CD4-positive, CD25-positive, alpha-beta regulatory T cell (primary cell): ENCODE measurements around the gene MLLT3. TPM values are rescaled to one million over a fixed set of nuclear protein-coding genes. Genes with fewer than 3 reads are reported as not detected.

ENCODE experiments used
- ATAC-seq, 2 donors: fragments of 150-1000 bp; cut with Tn5 transposase; one replicate each; pipeline ENCODE4 v1.10.0; 2021; ENCODE audit warnings: low read depth in 2 of 2, moderate number of reproducible peaks in 2 of 2, moderate library complexity in 1 of 2
- DNase-seq, 3 donors: peaks; one replicate each; pipeline versions ENCODE4 v3.0.0 to v3.0.0-alpha.2; 2012 to 2022; ENCODE audit warnings: mixed read lengths in 1 of 3
- H3K27ac ChIP-seq: one replicate; pipeline ENCODE4 v1.7.0; 2013; ENCODE audit warnings: mild to moderate bottlenecking, low read length; ENCODE audit not compliant: insufficient read depth, poor library complexity, severe bottlenecking
- H3K27me3 ChIP-seq: one replicate; pipeline ENCODE4 v1.7.0; 2013; ENCODE audit warnings: low read length; ENCODE audit not compliant: control insufficient read depth, insufficient read depth
- H3K36me3 ChIP-seq: one replicate; pipeline ENCODE4 v1.7.0; 2013; ENCODE audit warnings: mild to moderate bottlenecking, low read length, moderate library complexity; ENCODE audit not compliant: control insufficient read depth, insufficient read depth
- H3K4me1 ChIP-seq: 2 replicates; pipeline ENCODE4 v1.7.0; 2013; ENCODE audit warnings: mild to moderate bottlenecking, low read length; ENCODE audit not compliant: insufficient read depth, control insufficient read depth, poor library complexity, severe bottlenecking
- H3K4me3 ChIP-seq: one replicate; pipeline ENCODE4 v1.7.0; 2013; ENCODE audit warnings: low read depth, mild to moderate bottlenecking, low read length, moderate library complexity
- H3K9me3 ChIP-seq, 2 experiments: 1 replicate in 1 of 2; 2 replicates in 1 of 2; pipeline ENCODE4 v1.7.0; 2013; ENCODE audit warnings: low read length in 2 of 2, mild to moderate bottlenecking in 1 of 2, moderate library complexity in 1 of 2; ENCODE audit not compliant: control insufficient read depth in 2 of 2
- H3K27ac Mint-ChIP-seq, 3 donors: one replicate each; pipeline ENCODE4 v1.8.0; 2020 to 2022; ENCODE audit warnings: mild to moderate bottlenecking in 3 of 3, mixed read lengths in 3 of 3, moderate library complexity in 2 of 3
- H3K27me3 Mint-ChIP-seq: one replicate; pipeline ENCODE4 v1.8.0; 2022; ENCODE audit warnings: mild to moderate bottlenecking, mixed read lengths
- H3K36me3 Mint-ChIP-seq: one replicate; pipeline ENCODE4 v1.8.0; 2020; ENCODE audit warnings: mixed read lengths
- H3K4me1 Mint-ChIP-seq, 4 donors: one replicate each; pipeline ENCODE4 v1.8.0; 2020 to 2022; ENCODE audit warnings: mixed read lengths in 4 of 4, mild to moderate bottlenecking in 1 of 4
- H3K4me3 Mint-ChIP-seq, 4 donors: one replicate each; pipeline ENCODE4 v1.8.0; 2020 to 2022; ENCODE audit warnings: mild to moderate bottlenecking in 4 of 4, mixed read lengths in 4 of 4, moderate library complexity in 3 of 4
- H3K9me3 Mint-ChIP-seq, 7 donors: one replicate each; pipeline ENCODE4 v1.8.0; 2020 to 2022; ENCODE audit warnings: mixed read lengths in 7 of 7, mild to moderate bottlenecking in 3 of 7, moderate library complexity in 2 of 7
- polyA plus RNA-seq, 4 donors: library from polyadenylated mRNA; unstranded; fragments of 300-500 nt; fragmentation: Illumina TruSeq; gene quantifications; one replicate each; pipeline ENCODE4 v1.2.3, GENCODE V29; 2021
- total RNA-seq: library from RNA; stranded (reverse); gene quantifications from one replicate; pipeline ENCODE4 v1.2.3, GENCODE V29; 2022

The MLLT3 gene
- total and polyA plus RNA-seq, 5 donors from 2014 or later = 37.6 to 63.2 (median 51.1) TPM

DNA sequence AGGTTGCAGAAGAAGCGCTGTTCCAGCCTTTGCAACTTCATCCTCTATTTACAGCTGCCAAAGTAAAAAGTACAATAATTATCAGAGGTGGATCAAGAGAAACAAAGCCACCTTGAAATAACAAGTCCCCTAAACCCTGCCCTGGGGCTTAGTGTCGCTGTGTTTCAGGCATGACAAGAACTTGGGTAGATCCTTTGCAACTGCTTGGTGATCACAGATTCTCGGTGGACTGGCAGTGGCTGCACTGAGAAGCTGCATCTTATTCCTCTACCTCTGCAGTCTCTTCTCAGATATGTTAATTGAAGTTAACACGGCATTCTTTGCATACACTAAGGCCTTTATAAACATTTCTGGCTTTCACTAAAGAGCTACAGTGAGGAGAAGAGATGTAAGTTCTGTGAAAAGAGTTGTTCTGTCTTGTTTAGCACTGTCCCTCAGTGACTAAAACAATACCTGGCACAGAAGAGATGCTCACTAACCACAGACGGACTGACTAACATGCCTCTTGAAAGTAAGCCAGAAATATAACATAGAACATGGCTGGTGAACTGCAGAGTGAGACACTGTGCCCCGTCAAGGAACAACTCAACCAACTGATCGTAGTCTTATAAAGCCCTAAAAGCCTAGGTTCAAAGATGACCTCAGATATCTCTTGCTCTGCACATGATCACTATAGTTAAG, 144.2 kb downstream of the MLLT3 start:
- Histone ChIP-seq H3K4me1 (peaks cover 4% of the 10 kb centered on the region), H3K36me3 (no peaks in the 10 kb centered on the region), H3K9me3 (no peaks in the 10 kb centered on the region), H3K27ac (no peak overlapping the region), H3K27me3 (no peaks in the 10 kb centered on the region), H3K4me3 (no peak overlapping the region)
- H3K9me3 Mint-ChIP-seq = peaks cover 0 to 1% (median 0%) of the 10 kb centered on the region in 7 donors
- ATAC-seq (peak; percentile 44 to 52), DNase-seq (no peak)
- peaks cover 5% of the 10 kb centered on the region for H3K36me3 Mint-ChIP-seq
- peaks cover 25 to 89% (median 58%) of the 10 kb centered on the region in 4 donors for H3K4me1 Mint-ChIP-seq
- peak overlapping the region in 1 of 4 donors; percentile 7 for H3K4me3 Mint-ChIP-seq
- no peaks in the 10 kb centered on the region for H3K27me3 Mint-ChIP-seq
- H3K27ac Mint-ChIP-seq = peak overlapping the region in 2 of 3 donors; percentile 2 to 5

DNA sequence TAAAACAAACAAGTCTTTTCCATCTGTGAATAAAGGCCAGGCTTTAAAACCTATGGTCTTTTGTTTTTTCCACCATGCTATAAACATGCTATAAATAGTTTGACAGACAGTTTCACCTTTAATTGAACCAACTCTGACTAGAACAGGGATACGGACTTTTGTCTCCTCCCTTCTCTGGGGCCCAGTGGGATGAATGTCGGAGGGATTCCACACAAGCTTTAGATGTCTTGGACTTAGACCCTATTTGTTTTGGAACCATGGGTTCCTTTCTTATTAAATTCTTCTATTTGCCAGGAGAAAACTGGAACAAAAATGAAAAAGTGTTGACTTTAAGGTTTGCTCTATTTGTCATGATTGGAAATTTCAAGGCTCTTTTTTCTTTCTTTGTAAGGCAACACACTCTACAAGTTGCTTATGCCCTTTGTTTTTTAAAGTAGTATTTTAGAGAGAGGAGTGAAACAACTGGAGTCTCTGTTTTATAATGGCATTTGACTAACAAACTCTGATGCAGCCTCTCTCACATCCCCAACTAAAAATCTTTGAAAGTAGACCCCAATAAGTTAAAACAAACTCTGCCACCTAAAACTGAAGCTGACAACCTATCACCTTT, 145.3 kb downstream of the MLLT3 start:
- Mint-ChIP-seq H3K4me1 (peaks cover 17 to 91% (median 57%) of the 10 kb centered on the region in 4 donors), H3K27me3 (no peaks in the 10 kb centered on the region), H3K4me3 (no peak overlapping the region), H3K27ac (no peak overlapping the region), H3K36me3 (peaks cover 5% of the 10 kb centered on the region), H3K9me3 (no peaks in the 10 kb centered on the region)
- Histone ChIP-seq H3K4me3 (no peak overlapping the region), H3K4me1 (peaks cover 4% of the 10 kb centered on the region), H3K27ac (no peak overlapping the region), H3K9me3 (no peaks in the 10 kb centered on the region), H3K27me3 (no peaks in the 10 kb centered on the region), H3K36me3 (no peaks in the 10 kb centered on the region)
- ATAC-seq (no peak), DNase-seq (no peak)

GRCh38 chr9:20474496-20474895, 147.8 kb downstream of the MLLT3 start:
- H3K36me3 Mint-ChIP-seq = peaks cover 9% of the 10 kb centered on the region
- peak overlapping the region in 2 of 4 donors; percentile 33 to 52 for H3K4me3 Mint-ChIP-seq
- Histone ChIP-seq H3K4me3 (no peak overlapping the region), H3K27ac (no peak overlapping the region), H3K27me3 (no peaks in the 10 kb centered on the region), H3K9me3 (peaks cover 0 to under 1% of the 10 kb centered on the region in 2 experiments), H3K36me3 (peaks cover 2% of the 10 kb centered on the region), H3K4me1 (peaks cover 4% of the 10 kb centered on the region)
- ATAC-seq = no peak
- H3K4me1 Mint-ChIP-seq = peaks cover 33 to 80% (median 50%) of the 10 kb centered on the region in 4 donors
- no peaks in the 10 kb centered on the region for H3K27me3 Mint-ChIP-seq
- H3K9me3 Mint-ChIP-seq = peaks cover 0 to 7% (median 0%) of the 10 kb centered on the region in 7 donors
- no peak overlapping the region for H3K27ac Mint-ChIP-seq
- no peak for DNase-seq

GRCh38 chr9:20473515-20474013, 148.7 kb downstream of the MLLT3 start:
- Histone ChIP-seq H3K27ac (no peak overlapping the region), H3K4me3 (no peak overlapping the region), H3K27me3 (no peaks in the 10 kb centered on the region), H3K36me3 (peaks cover 2% of the 10 kb centered on the region), H3K4me1 (peaks cover 4% of the 10 kb centered on the region), H3K9me3 (peaks cover 3 to 6% of the 10 kb centered on the region in 2 experiments)
- ATAC-seq (no peak), DNase-seq (no peak)
- H3K4me3 Mint-ChIP-seq = no peak overlapping the region
- H3K36me3 Mint-ChIP-seq = peaks cover 15% of the 10 kb centered on the region
- no peaks in the 10 kb centered on the region for H3K27me3 Mint-ChIP-seq
- peaks cover 0 to 13% (median 2%) of the 10 kb centered on the region in 7 donors for H3K9me3 Mint-ChIP-seq
- peak overlapping the region in 1 of 3 donors; percentile 30 for H3K27ac Mint-ChIP-seq
- H3K4me1 Mint-ChIP-seq = peaks cover 33 to 73% (median 44%) of the 10 kb centered on the region in 4 donors

DNA sequence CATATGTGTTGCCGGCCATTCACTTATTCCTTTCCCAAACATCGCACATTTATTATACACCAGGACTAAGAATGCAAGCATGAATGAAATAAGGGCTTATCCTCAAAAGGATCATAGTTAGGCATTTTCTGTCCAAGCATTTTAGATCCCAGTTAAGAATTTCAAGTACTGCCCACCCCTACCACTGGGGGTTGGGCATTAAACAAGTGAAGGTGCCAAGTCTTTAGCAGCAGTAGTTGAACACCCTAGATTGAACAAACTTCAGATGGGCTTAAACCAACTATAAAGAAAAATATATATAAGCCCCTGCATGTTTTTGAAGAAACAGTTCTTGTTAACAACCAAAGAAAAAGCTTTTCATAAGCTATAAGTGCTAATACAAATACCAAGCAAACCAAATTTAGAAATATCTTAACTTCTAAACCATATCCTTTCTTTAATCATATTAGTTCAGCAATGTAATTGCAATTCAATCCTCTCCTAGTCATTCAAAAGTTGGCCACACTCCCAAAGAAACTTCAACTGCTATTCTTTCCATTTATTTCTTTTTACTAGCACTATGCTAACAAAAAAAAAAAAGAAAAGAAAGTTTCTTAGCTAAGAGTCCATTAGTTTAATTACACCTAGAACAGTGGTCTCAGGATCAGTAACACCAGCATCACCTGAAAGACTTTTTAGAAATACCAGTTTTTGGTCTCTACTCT, 149.8 kb downstream of the MLLT3 start:
- Mint-ChIP-seq H3K9me3 (peaks cover 0 to 14% (median 2%) of the 10 kb centered on the region in 7 donors), H3K4me1 (peaks cover 27 to 72% (median 38%) of the 10 kb centered on the region in 4 donors), H3K27ac (peak overlapping the region in 1 of 3 donors; percentile 46), H3K36me3 (peaks cover 18% of the 10 kb centered on the region), H3K4me3 (no peak overlapping the region), H3K27me3 (no peaks in the 10 kb centered on the region)
- Histone ChIP-seq H3K9me3 (peaks cover 3 to 6% of the 10 kb centered on the region in 2 experiments), H3K4me1 (peaks cover 4% of the 10 kb centered on the region), H3K27me3 (no peaks in the 10 kb centered on the region), H3K4me3 (no peak overlapping the region), H3K36me3 (peaks cover 2% of the 10 kb centered on the region), H3K27ac (no peak overlapping the region)
- DNase-seq (no peak), ATAC-seq (no peak)

GRCh38 chr9:20466328-20467008, 155.8 kb downstream of the MLLT3 start:
- no peak overlapping the region for H3K27ac ChIP-seq
- Mint-ChIP-seq H3K36me3 (peaks cover 23% of the 10 kb centered on the region), H3K27me3 (no peaks in the 10 kb centered on the region), H3K4me1 (peaks cover 34 to 59% (median 38%) of the 10 kb centered on the region in 4 donors), H3K27ac (peak overlapping the region in 1 of 3 donors; percentile 9), H3K4me3 (peak overlapping the region in 2 of 4 donors; percentile 18 to 22), H3K9me3 (peaks cover 0 to 14% (median 4%) of the 10 kb centered on the region in 7 donors)
- DNase-seq (no peak), ATAC-seq (no peak)
- peaks cover 2% of the 10 kb centered on the region for H3K36me3 ChIP-seq
- H3K4me3 ChIP-seq = no peak overlapping the region
- H3K4me1 ChIP-seq = no peaks in the 10 kb centered on the region
- no peaks in the 10 kb centered on the region for H3K27me3 ChIP-seq
- H3K9me3 ChIP-seq = peaks cover 3 to 6% of the 10 kb centered on the region in 2 experiments

DNA sequence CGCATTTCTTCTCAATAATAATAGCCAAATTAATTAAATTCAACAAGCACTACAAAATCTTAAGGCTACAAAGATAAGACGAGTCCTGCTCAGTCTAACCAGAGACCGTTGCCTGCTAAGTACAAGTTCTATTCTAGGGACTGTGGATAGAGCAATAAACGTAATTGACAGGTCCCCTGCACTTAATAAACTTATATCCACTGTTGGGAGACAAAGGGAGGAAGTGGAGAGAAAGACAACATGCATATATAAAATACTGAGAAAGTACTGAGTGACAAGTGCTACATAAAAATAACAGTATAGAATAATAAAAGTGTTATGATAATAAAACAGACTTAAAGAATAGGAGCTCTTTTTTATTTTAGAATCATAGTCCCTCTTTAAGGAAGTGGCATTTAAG, 158.1 kb downstream of the MLLT3 start:
- no peak overlapping the region for H3K4me3 ChIP-seq
- DNase-seq = no peak
- no peak overlapping the region for H3K27ac ChIP-seq
- H3K9me3 Mint-ChIP-seq = peaks cover 0 to 6% (median 1%) of the 10 kb centered on the region in 7 donors
- peaks cover 3% of the 10 kb centered on the region in 2 experiments for H3K9me3 ChIP-seq
- H3K36me3 ChIP-seq = no peaks in the 10 kb centered on the region
- no peaks in the 10 kb centered on the region for H3K27me3 Mint-ChIP-seq
- H3K27me3 ChIP-seq = no peaks in the 10 kb centered on the region
- no peak overlapping the region for H3K4me3 Mint-ChIP-seq
- H3K27ac Mint-ChIP-seq = no peak overlapping the region
- H3K4me1 ChIP-seq = no peaks in the 10 kb centered on the region
- peaks cover 12% of the 10 kb centered on the region for H3K36me3 Mint-ChIP-seq
- peaks cover 42 to 72% (median 48%) of the 10 kb centered on the region in 4 donors for H3K4me1 Mint-ChIP-seq
- ATAC-seq = no peak
